Aorta (tissue), 5 donors: ENCODE measurements around the gene OR5L1. TPM values are rescaled to one million over a fixed set of nuclear protein-coding genes. Genes with fewer than 3 reads are reported as not detected.

Experiments
- ATAC-seq: fragments of 200-7000 bp; cut with Tn5 transposase; one replicate; pipeline ENCODE4 v1.9.1; 2022; ENCODE audit warnings: moderate library complexity; ENCODE audit not compliant: low FRiP score
- DNase-seq, 2 donors: peaks; one replicate each; pipeline ENCODE4 v3.0.0-alpha.2; 2020
- H3K27ac ChIP-seq, 2 donors: one replicate each; pipeline ENCODE4 v1.5.1; 2013; ENCODE audit warnings: low read length in 2 of 2, mild to moderate bottlenecking in 2 of 2, moderate library complexity in 2 of 2, control low read depth in 1 of 2, inconsistent platforms in 1 of 2, low read depth in 1 of 2
- H3K27me3 ChIP-seq, 2 donors: one replicate each; pipeline ENCODE4 v1.6.1; 2013; ENCODE audit warnings: control low read depth in 1 of 2, low read length in 1 of 2, mild to moderate bottlenecking in 1 of 2, moderate library complexity in 1 of 2; ENCODE audit not compliant: insufficient read depth in 2 of 2, control insufficient read depth in 1 of 2
- H3K36me3 ChIP-seq, 2 donors: one replicate each; pipeline ENCODE4 v1.6.1; 2013; ENCODE audit warnings: control low read depth in 1 of 2, low read length in 1 of 2, mild to moderate bottlenecking in 1 of 2; ENCODE audit not compliant: insufficient read depth in 2 of 2, control insufficient read depth in 1 of 2
- H3K4me1 ChIP-seq, 2 donors: one replicate each; pipeline ENCODE4 v1.6.1; 2013; ENCODE audit warnings: low read length in 2 of 2, control low read depth in 1 of 2, mild to moderate bottlenecking in 1 of 2, moderate library complexity in 1 of 2; ENCODE audit not compliant: insufficient read depth in 2 of 2, control insufficient read depth in 1 of 2
- H3K4me3 ChIP-seq, 2 donors: one replicate each; pipeline ENCODE4 v1.5.1; 2013; ENCODE audit warnings: low read length in 2 of 2, control low read depth in 1 of 2, mild to moderate bottlenecking in 1 of 2
- H3K9me3 ChIP-seq: one replicate; pipeline ENCODE4 v1.6.1; 2013; ENCODE audit warnings: mild to moderate bottlenecking, low read length; ENCODE audit not compliant: control insufficient read depth
- WGBS, 2 donors: extraction: QIAGEN DNeasy Blood & Tissue Kit; methylation state at CpG; one replicate each; pipeline ENCODE4 v1.1.7; 2013; 5-methylcytosine and 5-hydroxymethylcytosine counted together
- intact Hi-C, 2 donors: fragments of 100-400 bp; cut with DNase I; formaldehyde crosslinking; loops; one replicate each; pipeline versions ENCODE4 v1.14.2 to v1.15.0; 2022
- long read RNA-seq, 2 donors: library from polyadenylated mRNA; unstranded; transcript quantifications; one replicate each; pipeline ENCODE4 v2.0.0, GENCODE V29; 2020 to 2021
- polyA plus RNA-seq, 2 donors: library from polyadenylated mRNA; stranded (reverse); fragments of 200-250 nt; gene quantifications; one replicate each; pipeline ENCODE4 v1.2.3, GENCODE V29; 2013
- total RNA-seq, 2 donors: library from RNA; stranded (reverse); fragmentation: NEBNext Ultra II Directional; extraction: Animal tissue kit (Norgen Biotek cat#: 25700); gene quantifications; one replicate each; pipeline ENCODE4 v1.2.1, GENCODE V29; 2021
- donor health status: healthy with polysubstance abuse.
- donor health status: Bipolar disorder and iron deficiency.
- donor health status: DM: no; HTN: no; CAD: no.
- donor health status: DM: no; HTN: no; CAD: no.
- donor health status: DM: yes; HTN: yes; CAD: no.

OR5L1 gene
- total RNA-seq, result not detected
- not detected for polyA plus RNA-seq
- long read RNA-seq, donor 1, result 0 reads
- long read RNA-seq, donor 2, result 0 reads

- no peaks in the 10 kb centered on the region for H3K36me3 ChIP-seq
- ATAC-seq, result no peak
- no peak within 1 kb of the TSS for H3K27ac ChIP-seq
- H3K4me1 ChIP-seq, result no peaks in the 10 kb centered on the region
- DNase-seq, result no peak
- H3K27me3 ChIP-seq, result no peaks in the 10 kb centered on the region
- intact Hi-C loops, result no loop called here
- no peak within 1 kb of the TSS for H3K4me3 ChIP-seq
- 87 to 94% methylated on average over 1 of the region's 1 CpG for WGBS, 2 donors
- H3K9me3 ChIP-seq, result no peaks in the 10 kb centered on the region
Observed at GRCh38 chr11:55811067-55811466, at the start of gene OR5L1. OR5L1 (plus strand) TSS chr11:55811367; CDS start chr11:55811467, 100 bp downstream.

GRCh38 chr11:55773138-55773537 is 38.0 kb upstream of the OR5L1 start, which contains the start of gene OR5D13:
OR5D13 (plus strand) TSS chr11:55773438; CDS start chr11:55773438, 0 bp downstream.
- Histone ChIP-seq H3K27ac (no peak within 1 kb of the TSS), H3K4me1 (no peaks in the 10 kb centered on the region), H3K9me3 (no peaks in the 10 kb centered on the region), H3K27me3 (no peaks in the 10 kb centered on the region), H3K4me3 (no peak within 1 kb of the TSS), H3K36me3 (no peaks in the 10 kb centered on the region)
- DNase-seq, result no peak
- intact Hi-C loops, result no loop called here
- ATAC-seq, result no peak

GRCh38 chr11:55791606-55792005 is 19.6 kb upstream of the OR5L1 start:
- Histone ChIP-seq H3K27ac (no peak overlapping the region), H3K4me1 (no peaks in the 10 kb centered on the region), H3K4me3 (no peak overlapping the region), H3K27me3 (no peaks in the 10 kb centered on the region), H3K36me3 (no peaks in the 10 kb centered on the region), H3K9me3 (no peaks in the 10 kb centered on the region)
- DNase-seq (no peak), ATAC-seq (no peak)
- 86 to 88% methylated on average over 1 of the region's 1 CpG for WGBS, 2 donors
- intact Hi-C loops, result no loop called here

- Histone ChIP-seq H3K4me3 (no peak overlapping the region), H3K4me1 (no peaks in the 10 kb centered on the region), H3K27me3 (no peaks in the 10 kb centered on the region), H3K36me3 (no peaks in the 10 kb centered on the region), H3K9me3 (no peaks in the 10 kb centered on the region), H3K27ac (no peak overlapping the region)
- 43 to 56% methylated on average over 2 of the region's 2 CpGs for WGBS, 2 donors
- intact Hi-C loops, result no loop called here
- ATAC-seq (no peak), DNase-seq (no peak)
Observed at GRCh38 chr11:55793321-55793720, 17.8 kb upstream of the OR5L1 start.

GRCh38 chr11:55795256-55795655 is 15.9 kb upstream of the OR5L1 start, which contains the start of gene OR5D14:
OR5D14 (plus strand) TSS chr11:55795556; CDS start chr11:55795556, 0 bp downstream.
- no peaks in the 10 kb centered on the region for H3K27me3 ChIP-seq
- no peak for DNase-seq
- no peak within 1 kb of the TSS for H3K27ac ChIP-seq
- intact Hi-C loops, result no loop called here
- no peak within 1 kb of the TSS for H3K4me3 ChIP-seq
- ATAC-seq, result no peak
- no peaks in the 10 kb centered on the region for H3K36me3 ChIP-seq
- H3K9me3 ChIP-seq, result no peaks in the 10 kb centered on the region
- H3K4me1 ChIP-seq, result no peaks in the 10 kb centered on the region

- DNase-seq (no peak), ATAC-seq (no peak)
- no peaks in the 10 kb centered on the region for H3K9me3 ChIP-seq
- no peak overlapping the region for H3K27ac ChIP-seq
- H3K4me3 ChIP-seq, result no peak overlapping the region
- intact Hi-C loops, result no loop called here
- no peaks in the 10 kb centered on the region for H3K36me3 ChIP-seq
- WGBS, 2 donors, result 85 to 95% methylated on average over 1 of the region's 1 CpG
- H3K27me3 ChIP-seq, result no peaks in the 10 kb centered on the region
- no peaks in the 10 kb centered on the region for H3K4me1 ChIP-seq
Observed at GRCh38 chr11:55806248-55806647, 4.9 kb upstream of the OR5L1 start.

GRCh38 chr11:55819330-55819729 is 8.2 kb downstream of the OR5L1 start, which contains the start of gene OR5D18:
OR5D18 (plus strand) TSS chr11:55819630; CDS start chr11:55819630, 0 bp downstream.
- WGBS, 2 donors, result 80 to 82% methylated on average over 5 of the region's 5 CpGs
- H3K27ac ChIP-seq, result no peak within 1 kb of the TSS
- H3K9me3 ChIP-seq, result no peaks in the 10 kb centered on the region
- H3K4me3 ChIP-seq, result no peak within 1 kb of the TSS
- no peak for DNase-seq
- no peaks in the 10 kb centered on the region for H3K27me3 ChIP-seq
- H3K4me1 ChIP-seq, result no peaks in the 10 kb centered on the region
- H3K36me3 ChIP-seq, result no peaks in the 10 kb centered on the region
- intact Hi-C loops, result no loop called here
- ATAC-seq, result no peak

GRCh38 chr11:55826919-55827318 is 15.8 kb downstream of the OR5L1 start, which contains the start of gene OR5L2:
OR5L2 (plus strand) TSS chr11:55827219; CDS start chr11:55827219, 0 bp downstream.
- no peak for ATAC-seq
- Histone ChIP-seq H3K4me1 (no peaks in the 10 kb centered on the region), H3K4me3 (no peak within 1 kb of the TSS), H3K27ac (no peak within 1 kb of the TSS), H3K27me3 (no peaks in the 10 kb centered on the region), H3K9me3 (no peaks in the 10 kb centered on the region), H3K36me3 (no peaks in the 10 kb centered on the region)
- DNase-seq, result no peak
- intact Hi-C loops, result no loop called here

- intact Hi-C loops, result no loop called here
- no peak for ATAC-seq
Observed at GRCh38 chr11:55838452-55838851, 27.3 kb downstream of the OR5L1 start, which contains the start of gene OR5D16. OR5D16 (plus strand) TSS chr11:55838752; CDS start chr11:55838752, 0 bp downstream.

More at GRCh38 chr11:55838452-55838851, 27.3 kb downstream of the OR5L1 start, which contains the start of gene OR5D16:
- Histone ChIP-seq H3K27ac (no peak within 1 kb of the TSS), H3K36me3 (no peaks in the 10 kb centered on the region), H3K27me3 (no peaks in the 10 kb centered on the region), H3K4me1 (no peaks in the 10 kb centered on the region), H3K4me3 (no peak within 1 kb of the TSS), H3K9me3 (peaks cover 2% of the 10 kb centered on the region)
- DNase-seq, result no peak
- WGBS, 2 donors, result 23 to 45% methylated on average over 3 of the region's 3 CpGs
